Measurements from ENCODE around the gene TMEM125. TPM values are rescaled to one million over a fixed set of nuclear protein-coding genes. Genes with fewer than 3 reads are reported as not detected.

The TMEM125 gene
- total RNA-seq, 1 donor from 2014 or later = not detected

DNA sequence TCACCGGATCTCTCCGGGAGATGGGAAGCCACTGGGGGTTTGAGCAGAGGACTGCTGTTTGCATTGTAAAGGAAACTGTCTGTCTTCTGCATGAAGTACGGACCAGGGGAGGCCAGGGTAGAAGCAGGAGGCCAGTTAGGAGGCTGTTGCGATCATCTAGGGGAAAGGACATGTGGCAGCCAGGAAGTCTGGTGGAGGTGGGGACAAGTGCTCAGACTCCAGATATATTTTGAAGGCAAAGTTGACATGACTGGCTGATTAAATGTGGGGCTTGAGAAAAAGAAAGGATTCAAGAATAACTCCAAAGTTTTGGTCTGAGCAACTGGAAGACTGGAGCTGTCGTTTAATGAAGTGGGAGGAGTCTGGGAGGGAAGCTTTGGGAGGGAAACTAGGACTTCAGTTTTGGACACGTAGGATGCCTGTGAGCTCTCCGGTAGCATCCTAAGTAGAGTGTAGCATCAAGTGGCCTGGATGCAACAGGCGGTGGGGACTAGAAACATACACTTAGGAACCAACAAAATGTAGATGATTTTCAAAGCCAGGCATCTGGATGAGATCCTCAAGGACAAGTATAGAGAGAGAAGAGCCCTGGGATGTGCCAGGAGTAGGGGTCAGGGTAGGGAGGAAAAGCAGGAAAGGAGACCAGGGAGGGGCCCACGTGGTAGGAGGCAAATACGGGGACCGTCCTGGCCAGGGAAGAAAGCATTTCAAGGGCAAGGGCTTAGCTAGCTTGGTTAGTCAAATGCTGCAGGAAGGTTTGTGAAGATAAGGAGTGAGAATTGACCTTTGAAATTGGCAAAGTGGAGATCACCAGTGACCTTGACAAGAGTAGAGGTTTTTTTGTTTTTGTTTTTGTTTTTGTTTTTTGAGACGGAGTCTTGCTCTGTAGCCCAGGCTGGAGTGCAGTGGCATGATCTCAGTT lies 19.3 kb downstream of the TMEM125 start:
- intact Hi-C loops (cut with micrococcal nuclease) = no loop called here

DNA sequence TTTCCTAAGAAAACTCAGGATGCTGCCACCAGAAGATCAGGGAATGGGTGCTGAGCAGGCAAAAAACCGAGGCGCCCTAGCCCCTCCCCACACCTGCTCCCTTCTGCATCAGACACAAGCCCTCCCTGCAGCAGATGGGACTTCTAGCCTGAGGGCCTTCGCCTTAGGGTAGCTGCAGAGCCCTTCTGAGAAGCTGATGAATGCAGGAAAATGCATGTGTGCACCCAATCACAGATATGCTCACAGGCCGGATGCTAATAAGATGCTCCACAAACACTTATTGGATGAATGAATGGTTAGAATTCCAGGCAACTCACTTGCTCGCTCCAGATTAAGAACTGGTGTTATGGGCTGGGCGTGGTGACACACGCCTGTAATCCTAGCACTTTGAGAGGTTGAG lies 22.4 kb downstream of the TMEM125 start:
- intact Hi-C loops (cut with micrococcal nuclease) = no loop called here

DNA sequence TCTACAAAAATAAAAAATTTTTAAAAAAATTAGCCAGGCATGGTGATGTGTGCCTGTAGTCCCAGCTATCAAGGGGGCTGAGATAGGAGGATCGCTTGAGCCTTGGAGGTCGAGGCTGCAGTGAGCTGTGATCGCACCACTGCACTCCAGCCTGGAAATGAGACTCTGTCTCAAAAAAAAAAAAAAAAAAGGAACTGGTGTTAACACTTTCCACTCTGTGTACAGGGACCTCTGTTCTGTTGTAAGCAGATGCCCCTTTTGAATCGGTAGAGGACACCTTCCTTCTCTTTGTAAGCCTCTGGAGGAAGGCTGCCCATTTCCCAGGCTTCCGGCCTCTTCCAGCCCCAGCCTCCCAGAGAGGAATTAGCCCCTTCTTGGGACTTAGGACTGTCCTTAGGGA lies 22.9 kb downstream of the TMEM125 start:
- intact Hi-C loops (cut with micrococcal nuclease) = no loop called here

DNA sequence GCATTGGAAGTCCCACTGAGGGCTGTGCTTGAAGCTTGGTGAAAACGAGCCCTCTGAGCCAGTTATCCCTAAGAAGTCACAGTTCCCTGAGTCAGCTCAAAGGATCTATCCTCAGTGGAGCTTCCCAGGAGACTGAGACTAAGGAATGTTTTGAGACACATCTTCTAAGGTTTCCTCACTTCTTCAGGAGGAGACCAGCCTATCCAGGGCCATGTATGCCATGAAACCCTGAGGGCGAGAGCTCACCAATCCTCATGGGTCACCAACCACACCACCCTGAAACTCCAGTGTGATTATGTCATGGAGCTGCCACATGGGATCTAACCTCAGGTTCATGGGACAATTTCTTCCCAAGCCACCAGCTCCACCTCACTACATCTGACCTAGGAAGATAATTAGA lies 23.4 kb downstream of the TMEM125 start:
- intact Hi-C loops (cut with micrococcal nuclease) = no loop called here

DNA sequence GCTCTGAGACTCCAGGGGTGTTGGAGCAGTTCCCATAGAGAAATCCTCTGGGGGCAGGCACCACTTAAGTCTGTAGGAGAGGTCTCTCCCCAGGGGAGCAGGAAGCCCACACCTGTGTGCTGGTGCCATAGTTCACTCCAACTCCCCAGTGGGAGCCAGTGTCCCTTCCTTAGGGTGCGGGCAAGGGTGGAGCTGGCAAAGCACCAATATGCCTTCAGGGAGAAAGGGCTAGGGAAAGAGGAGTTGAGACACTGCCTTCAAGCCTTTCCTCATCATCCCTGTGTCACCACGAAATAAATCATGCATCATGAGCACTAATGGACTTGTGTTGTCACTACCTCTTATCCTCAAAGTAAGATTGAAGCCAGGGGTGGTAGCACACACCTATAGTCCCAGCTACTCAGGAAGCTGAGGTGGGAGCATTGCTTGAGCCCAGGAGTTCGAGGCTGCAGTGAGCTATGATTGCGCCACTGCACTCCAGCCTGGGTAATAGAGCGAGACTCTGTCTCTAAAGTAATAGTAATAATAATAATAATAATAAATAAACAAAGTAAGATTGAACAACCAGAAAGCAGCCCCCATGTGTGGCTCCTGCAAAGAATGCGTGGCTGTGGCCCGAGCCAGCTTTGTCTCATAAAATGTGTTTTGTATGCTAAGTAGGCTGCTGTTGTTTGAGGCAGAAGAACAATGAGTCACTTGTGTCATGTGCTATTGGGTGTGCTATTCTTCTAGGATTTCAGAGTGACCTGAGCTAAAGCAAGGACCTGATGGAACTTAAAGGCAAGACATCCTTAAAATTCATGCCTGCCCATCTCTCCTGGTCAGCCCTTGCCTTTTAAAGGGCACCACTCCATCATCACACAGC lies 24.3 kb downstream of the TMEM125 start:
- intact Hi-C loops (cut with micrococcal nuclease) = no loop called here

DNA sequence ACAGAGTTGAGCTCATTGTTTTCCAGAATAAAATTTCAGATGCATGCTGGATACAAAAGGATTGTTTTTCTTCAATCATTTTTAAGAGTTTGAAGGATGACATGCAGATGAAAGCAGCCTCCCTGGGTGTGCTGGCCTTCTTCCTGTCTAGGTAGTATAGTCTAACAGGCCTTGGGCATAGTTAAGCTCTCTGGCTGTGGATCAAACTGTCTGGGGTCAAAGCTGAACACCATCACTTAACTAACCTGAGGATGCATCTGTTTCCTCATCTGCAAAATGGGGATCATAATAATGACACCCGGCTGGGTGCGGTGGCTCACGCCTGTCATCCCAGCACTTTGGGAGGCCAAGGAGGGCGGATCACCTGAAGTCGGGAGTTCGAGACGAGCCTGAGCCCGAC lies 25.0 kb downstream of the TMEM125 start:
- intact Hi-C loops (cut with micrococcal nuclease) = no loop called here

DNA sequence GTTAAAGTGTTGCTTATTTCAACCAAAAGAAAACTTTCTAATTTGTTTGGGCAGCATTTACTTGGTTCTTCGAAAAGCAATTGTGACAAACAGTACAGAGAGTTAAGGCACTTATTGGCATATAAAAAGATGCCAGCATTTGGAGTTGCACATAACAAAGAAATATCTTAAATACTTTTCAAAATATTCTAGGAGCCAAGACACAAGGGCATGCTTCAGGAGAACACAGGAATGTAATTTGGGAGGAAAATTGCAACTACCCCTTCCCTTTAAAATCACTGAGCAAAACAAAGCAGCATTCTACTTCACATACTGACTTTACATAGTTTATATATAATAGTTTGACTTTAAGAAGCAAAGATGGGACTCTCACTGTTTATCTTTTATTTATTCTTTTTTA lies 26.4 kb downstream of the TMEM125 start:
- intact Hi-C loops (cut with micrococcal nuclease) = no loop called here

DNA sequence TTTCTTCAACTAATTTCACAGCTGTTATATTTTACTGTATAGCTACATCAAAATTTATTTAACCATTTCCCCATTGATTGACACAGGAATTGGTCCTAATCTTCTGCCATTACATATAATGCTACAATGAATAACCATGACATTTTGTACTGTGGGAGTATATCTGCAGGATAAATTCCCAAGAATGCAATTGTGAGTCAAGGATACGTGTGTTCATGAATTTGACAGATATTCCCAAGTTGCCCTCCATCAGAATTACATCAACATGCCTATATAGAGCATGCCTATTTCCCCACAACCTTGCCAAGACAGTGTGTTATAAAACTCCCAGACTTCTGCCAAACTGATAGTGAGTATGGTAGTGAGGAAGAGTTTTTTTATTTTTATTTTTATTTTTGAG lies 28.3 kb downstream of the TMEM125 start:
- intact Hi-C loops (cut with micrococcal nuclease) = no loop called here

DNA sequence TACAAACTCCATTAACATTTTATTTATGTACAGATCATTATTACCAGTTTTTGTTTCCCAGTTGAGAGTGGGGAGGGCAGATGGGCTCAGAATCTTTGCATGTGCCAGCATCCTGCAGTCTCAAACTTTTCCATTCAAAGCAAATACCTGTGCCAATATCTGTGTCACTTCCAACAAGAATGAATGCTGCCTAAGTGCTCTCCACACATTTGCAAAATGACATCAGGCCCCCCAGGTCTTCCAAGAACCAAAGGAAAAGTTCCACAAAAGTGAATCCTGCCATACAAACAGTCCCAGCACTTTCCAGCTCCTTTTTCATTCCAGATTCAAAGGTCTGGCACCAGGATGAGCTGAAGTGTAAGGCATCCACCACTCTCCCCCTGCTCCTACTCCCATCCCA lies 29.3 kb downstream of the TMEM125 start:
- intact Hi-C loops (cut with micrococcal nuclease) = no loop called here

DNA sequence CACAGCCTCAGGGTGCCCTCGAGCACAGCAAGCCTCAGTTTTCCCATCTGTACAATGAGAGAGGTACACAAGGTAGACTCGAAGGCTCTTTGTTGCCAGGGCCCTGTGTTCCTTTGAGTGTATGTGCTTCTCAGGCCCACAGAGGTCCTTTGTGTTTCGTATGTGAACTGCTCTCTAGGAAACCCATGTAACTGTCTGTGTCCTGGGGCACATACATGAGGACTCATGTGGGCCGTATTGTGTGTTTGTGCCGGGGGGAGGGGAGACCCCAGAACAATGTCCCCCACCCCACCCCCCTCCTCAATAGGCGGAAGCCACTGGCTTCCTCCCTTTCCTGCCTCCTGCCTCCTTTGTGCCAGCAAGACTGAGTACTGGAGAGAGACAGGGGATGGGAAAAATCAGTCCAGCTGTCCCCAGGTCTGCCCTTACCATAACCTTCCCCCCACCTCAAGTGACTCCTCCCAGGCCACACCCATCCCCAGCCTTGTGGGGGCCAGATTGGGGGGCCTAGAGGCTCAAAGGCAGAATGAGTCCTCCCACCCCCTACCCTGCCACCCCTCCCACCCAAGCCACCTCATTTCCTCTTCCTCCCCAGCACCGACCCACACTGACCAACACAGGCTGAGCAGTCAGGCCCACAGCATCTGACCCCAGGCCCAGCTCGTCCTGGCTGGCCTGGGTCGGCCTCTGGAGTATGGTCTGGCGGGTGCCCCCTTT lies 30.8 kb downstream of the TMEM125 start, which contains the start of gene TIE1:
TIE1 (plus strand) TSS at position 605 of the 717 bp plus-strand sequence; CDS start at position 695, 90 bp downstream.
- intact Hi-C loops (cut with micrococcal nuclease) = no loop called here

DNA sequence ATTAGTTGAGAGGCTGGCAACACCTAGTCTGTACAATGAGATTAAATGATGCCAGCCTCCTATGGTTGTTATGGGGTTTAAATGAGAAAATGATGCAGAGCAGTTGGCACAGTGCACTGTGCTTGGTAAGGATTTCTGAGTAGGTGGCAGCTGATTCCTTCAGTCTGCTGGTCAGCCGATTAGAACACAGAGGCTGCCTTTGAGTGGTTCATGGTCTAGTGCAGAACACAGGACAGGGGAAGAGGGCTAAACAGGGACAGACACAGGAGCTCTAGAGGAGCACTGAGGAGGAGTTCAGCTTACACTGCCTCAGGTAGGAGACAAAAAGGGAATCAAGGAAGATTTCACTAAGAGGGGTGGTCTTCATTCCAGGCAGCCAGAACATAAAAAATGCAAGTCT lies 32.4 kb downstream of the TMEM125 start:
- intact Hi-C loops (cut with micrococcal nuclease) = no loop called here

DNA sequence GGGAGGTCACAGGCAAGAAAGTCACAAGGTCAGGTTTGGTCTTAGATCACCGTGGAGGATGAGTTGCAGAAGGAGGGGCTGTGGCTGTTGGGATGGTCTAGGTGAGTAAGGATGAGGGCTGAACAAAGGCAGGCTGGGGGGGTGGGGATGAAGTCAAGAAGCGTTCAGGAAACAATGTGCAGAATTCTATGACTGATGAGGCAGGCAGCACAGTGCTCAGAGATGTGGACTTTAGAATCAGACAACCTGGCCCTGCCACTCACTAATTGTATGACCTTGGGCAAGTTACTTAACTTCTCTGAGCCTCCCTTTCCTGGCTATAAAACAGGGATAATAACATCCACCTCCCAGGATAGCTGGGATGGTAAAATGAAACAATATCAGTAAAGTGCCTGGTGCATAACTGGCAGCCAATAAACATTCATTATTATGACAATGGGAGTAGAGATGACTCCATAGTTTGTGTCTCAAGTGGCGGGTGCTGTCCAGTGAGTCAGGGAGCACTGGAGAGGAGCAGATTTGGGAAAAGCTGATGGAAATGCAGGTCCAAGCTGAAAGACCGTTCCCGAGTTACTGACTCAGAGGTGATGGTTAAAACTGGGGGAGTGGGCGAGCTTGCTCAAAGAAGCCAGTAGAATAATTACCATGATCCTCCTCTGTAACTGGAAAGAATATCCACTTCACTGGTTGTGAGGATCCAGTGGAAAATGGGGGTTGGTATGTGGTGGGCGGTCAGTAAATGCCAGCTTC lies 33.1 kb downstream of the TMEM125 start:
- intact Hi-C loops (cut with micrococcal nuclease) = no loop called here

DNA sequence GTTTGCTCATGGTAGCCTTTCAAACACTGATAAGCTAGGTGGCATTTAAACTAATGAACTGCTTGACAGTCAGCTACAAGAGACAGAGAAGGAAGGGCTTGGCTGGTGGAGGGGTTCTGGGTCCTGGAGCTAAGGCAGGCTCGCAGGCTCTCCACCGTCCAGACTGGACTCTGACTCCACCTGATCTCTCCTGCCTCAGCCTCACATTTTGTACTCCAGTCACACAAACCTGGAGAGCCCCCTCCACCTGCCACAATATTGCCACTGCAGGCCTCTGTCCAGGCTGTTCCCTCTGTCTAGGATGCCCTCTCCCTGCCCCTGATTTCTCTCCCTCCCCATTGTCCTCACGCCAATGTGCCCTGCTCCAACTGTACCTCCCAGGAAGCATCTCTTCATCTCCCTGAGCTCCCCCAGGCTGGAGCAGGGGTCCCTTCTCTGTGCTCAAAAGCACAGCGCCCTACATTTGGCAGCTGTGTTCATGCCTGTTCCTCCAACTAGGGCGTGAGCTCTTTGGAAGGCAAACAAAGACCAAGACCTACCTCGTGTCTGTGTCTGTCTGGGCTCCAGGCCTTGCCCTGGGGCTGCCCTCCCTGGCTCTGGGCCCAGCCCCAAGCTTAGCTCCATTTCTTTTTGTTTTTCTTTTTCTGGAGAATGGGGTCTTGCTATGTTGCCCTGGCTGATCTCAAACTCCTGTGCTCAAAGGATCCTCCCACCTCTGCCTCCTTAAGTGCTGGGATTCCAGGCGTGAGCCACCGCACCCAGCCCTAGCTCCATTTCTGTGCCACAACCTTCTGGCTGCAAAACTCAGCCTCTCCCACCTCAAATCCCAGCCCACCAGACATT lies 33.9 kb downstream of the TMEM125 start:
- intact Hi-C loops (cut with micrococcal nuclease) = no loop called here

DNA sequence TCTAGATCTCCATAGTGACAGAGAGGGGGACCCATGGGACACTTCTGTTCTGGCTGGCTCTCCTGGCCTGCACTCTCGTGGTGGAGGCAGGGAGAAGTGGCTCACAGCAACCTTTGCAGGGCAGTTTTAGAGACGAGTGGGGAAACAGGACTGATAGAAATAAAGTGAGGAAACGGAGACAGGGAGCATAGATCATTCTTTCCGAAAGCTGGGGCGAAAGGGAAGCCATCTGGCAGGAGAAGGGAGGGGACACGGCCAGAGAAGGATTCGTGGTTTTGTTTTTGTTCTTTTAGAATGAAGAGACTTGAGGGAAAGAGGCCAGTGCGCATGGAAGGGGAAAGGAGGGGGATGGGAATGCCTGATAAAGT lies 34.5 kb downstream of the TMEM125 start:
- intact Hi-C loops (cut with micrococcal nuclease) = no loop called here

DNA sequence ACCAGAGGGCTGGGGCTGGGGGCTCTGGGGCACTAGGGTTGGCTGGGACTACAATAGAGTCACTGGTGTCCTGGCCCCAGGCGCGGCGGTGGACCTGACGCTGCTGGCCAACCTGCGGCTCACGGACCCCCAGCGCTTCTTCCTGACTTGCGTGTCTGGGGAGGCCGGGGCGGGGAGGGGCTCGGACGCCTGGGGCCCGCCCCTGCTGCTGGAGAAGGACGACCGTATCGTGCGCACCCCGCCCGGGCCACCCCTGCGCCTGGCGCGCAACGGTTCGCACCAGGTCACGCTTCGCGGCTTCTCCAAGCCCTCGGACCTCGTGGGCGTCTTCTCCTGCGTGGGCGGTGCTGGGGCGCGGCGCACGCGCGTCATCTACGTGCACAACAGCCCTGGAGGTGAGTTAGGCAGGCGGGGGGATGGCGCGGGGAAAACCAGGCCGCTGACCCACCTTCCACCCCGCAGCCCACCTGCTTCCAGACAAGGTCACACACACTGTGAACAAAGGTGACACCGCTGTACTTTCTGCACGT lies 35.1 kb downstream of the TMEM125 start:
- intact Hi-C loops (cut with micrococcal nuclease) = no loop called here

DNA sequence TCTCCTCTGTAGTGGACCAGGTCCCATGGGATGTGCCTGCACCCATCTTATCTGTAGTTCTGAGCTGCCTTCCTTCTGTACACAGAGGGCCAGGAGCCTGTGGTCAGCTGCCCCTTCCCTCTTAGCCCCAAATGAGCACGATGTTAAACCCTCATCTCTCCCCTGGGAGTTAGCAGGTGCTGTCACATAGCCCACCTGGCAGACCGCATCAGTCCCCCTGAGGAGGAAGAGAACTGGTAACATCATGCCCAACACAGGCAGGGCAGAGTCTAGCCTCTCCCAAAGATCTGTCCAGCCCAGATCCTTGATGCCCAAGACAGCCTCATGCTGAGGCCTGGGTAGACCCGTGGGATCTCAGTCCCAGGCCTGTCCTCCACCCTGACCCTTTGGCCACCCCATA lies 35.7 kb downstream of the TMEM125 start:
- intact Hi-C loops (cut with micrococcal nuclease) = no loop called here

DNA sequence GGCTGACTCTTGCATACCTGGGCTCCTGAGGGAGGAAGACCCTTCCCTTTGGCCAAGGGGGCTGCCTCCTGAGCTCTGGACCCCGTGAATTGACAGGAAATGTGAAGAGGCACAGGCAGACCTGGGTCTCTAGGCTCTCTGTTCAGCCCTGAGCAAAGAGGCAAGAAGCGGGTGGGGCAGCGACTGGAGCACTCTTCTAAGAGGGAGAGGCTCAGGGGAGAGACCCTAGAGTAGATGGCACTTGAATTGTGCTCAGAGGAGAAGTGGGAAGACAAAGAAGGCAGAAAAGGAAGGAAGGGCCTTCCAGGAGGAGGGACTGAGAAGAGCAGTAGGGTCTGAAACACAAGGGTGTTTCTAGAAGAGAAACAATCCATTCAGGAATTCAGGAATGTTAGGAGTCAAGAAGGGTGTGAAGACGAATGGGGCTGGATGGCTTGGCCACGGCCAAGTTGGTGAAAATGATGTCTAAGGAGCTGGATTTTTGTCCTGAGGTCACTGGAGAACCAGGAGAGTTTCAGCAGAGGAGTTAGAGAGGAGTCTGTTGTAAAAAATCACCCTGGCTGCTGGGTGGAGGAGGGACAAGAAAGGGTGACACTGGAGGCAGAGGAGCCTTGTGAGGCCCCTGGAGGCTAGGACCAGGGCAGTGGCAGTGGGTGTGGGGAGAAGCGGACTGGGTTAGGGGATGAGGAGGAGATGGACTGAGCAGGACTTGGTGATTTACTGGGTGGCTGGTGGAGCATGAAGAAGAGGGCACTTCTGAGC lies 36.3 kb downstream of the TMEM125 start:
- intact Hi-C loops (cut with micrococcal nuclease) = no loop called here

DNA sequence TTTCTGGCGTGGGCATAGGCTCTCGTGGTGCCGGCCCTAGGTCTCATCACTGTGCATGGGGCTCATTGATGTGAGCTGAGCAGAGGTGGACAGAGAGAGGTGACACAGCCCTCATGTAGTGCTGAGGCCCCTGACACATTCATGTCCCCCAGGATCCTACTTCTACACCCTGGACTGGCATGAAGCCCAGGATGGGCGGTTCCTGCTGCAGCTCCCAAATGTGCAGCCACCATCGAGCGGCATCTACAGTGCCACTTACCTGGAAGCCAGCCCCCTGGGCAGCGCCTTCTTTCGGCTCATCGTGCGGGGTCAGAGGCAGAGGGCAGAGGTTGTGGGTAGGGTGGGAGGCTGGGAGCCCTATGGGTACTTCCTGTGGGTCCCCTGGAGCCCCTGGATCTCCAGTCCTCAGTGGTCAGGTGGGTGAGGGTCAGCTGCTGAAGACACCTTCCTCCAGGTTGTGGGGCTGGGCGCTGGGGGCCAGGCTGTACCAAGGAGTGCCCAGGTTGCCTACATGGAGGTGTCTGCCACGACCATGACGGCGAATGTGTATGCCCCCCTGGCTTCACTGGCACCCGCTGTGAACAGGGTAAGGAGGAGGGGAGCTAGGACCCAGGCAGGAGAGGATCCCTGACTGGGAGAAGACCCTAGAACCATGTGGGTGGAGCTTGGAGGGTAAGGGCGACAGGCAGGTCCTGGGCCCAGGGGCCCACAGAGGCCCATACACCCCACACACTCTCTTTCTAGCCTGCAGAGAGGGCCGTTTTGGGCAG lies 37.1 kb downstream of the TMEM125 start:
- intact Hi-C loops (cut with micrococcal nuclease) = no loop called here
